Neural cell (in vitro differentiated cells): ENCODE data around the gene SPINK9. TPM values are rescaled to one million over a fixed set of nuclear protein-coding genes. Genes with fewer than 3 reads are reported as not detected.

Experiments used
- H2AFZ ChIP-seq: fragments of 200-600, 300-800 bp; sonication (generic), shearing (Covaris generic); 2 replicates; pipeline ENCODE4 v1.6.0; 2014; ENCODE audit warnings: low read depth, mild to moderate bottlenecking, antibody characterized with exemption, low read length, moderate library complexity
- H3F3A ChIP-seq: fragments of 200-600 bp; shearing (Covaris generic); 2 replicates; pipeline ENCODE4 v1.6.1; 2016; ENCODE audit warnings: mild to moderate bottlenecking, moderate library complexity, mixed read lengths, antibody characterized with exemption, low read length; ENCODE audit not compliant: insufficient read depth, poor library complexity, severe bottlenecking
- H3K27ac ChIP-seq: fragments of 200-600, 300-800 bp; sonication (generic), shearing (Covaris generic); 2 replicates; pipeline ENCODE4 v1.5.1; 2014; ENCODE audit warnings: mild to moderate bottlenecking, low read length, moderate library complexity
- H3K27me3 ChIP-seq: fragments of 300-800, 200-600 bp; sonication (generic), shearing (Covaris generic); 2 replicates; pipeline ENCODE4 v1.6.0; 2014; ENCODE audit warnings: mild to moderate bottlenecking, low read depth, low read length, moderate library complexity; ENCODE audit not compliant: insufficient read depth
- H3K36me3 ChIP-seq: fragments of 300-800, 200-600 bp; sonication (generic), shearing (Covaris generic); 2 replicates; pipeline ENCODE4 v1.5.1; 2014; ENCODE audit warnings: mild to moderate bottlenecking, antibody characterized with exemption, low read length, moderate library complexity; ENCODE audit not compliant: insufficient read depth
- H3K4me2 ChIP-seq: fragments of 300-800, 200-600 bp; sonication (generic), shearing (Covaris generic); 2 replicates; pipeline ENCODE4 v1.6.0; 2014; ENCODE audit warnings: mild to moderate bottlenecking, low read length
- H3K4me3 ChIP-seq: fragments of 300-800, 200-600 bp; sonication (generic), shearing (Covaris generic); 2 replicates; pipeline ENCODE4 v1.5.1; 2014; ENCODE audit warnings: mild to moderate bottlenecking, low read length, moderate library complexity
- H3K79me2 ChIP-seq: fragments of 200-600 bp; shearing (Covaris generic); replicated peaks from 2 replicates; pipeline ENCODE4 v1.6.0; 2014; ENCODE audit warnings: mild to moderate bottlenecking, low read length, moderate library complexity; ENCODE audit not compliant: insufficient read depth
- H3K9ac ChIP-seq: fragments of 300-800, 200-600 bp; sonication (generic), shearing (Covaris generic); 2 replicates; pipeline ENCODE4 v1.6.1; 2016; ENCODE audit warnings: mild to moderate bottlenecking, low read length, mixed read lengths
- H3K9me2 ChIP-seq: fragments of 200-600 bp; shearing (Covaris generic); 2 replicates; pipeline ENCODE4 v1.6.1; 2016; ENCODE audit warnings: mild to moderate bottlenecking, low read length, mixed read lengths; ENCODE audit not compliant: insufficient read depth
- H3K9me3 ChIP-seq: fragments of 200-600, 300-800 bp; sonication (generic), shearing (Covaris generic); 2 replicates; pipeline ENCODE4 v1.6.1; 2016; ENCODE audit warnings: mild to moderate bottlenecking, mixed run types, low read length, moderate library complexity, mixed read lengths
- H4K20me1 ChIP-seq: fragments of 200-600 bp; shearing (Covaris generic); 2 replicates; pipeline ENCODE4 v1.6.1; 2016; ENCODE audit warnings: mild to moderate bottlenecking, mixed run types; ENCODE audit not compliant: insufficient read depth
- CTCF ChIP-seq: fragments of 450-650 bp; IDR thresholded peaks from 2 replicates; pipeline ENCODE4 v1.5.1; 2014; ENCODE audit warnings: antibody characterized with exemption, mild to moderate bottlenecking, moderate library complexity; ENCODE audit not compliant: poor library complexity, severe bottlenecking
- EP300 ChIP-seq: fragments of 450-650 bp; conservative IDR thresholded peaks from 2 replicates; pipeline ENCODE4 v1.6.1; 2014; ENCODE audit warnings: antibody characterized with exemption, mild to moderate bottlenecking, moderate library complexity; ENCODE audit not compliant: poor library complexity, severe bottlenecking
- EZH2 ChIP-seq: fragments of 200-600, 300-800 bp; shearing (Covaris generic), sonication (generic); IDR thresholded peaks from 2 replicates; pipeline ENCODE4 v1.6.1; 2014; ENCODE audit warnings: antibody characterized with exemption, low read length, borderline replicate concordance, mild to moderate bottlenecking; ENCODE audit not compliant: insufficient read depth, poor library complexity, severe bottlenecking
- MXI1 ChIP-seq: fragments of 450-650 bp; conservative IDR thresholded peaks from 2 replicates; pipeline ENCODE4 v1.6.1; 2014; ENCODE audit warnings: antibody characterized with exemption, mild to moderate bottlenecking; ENCODE audit not compliant: poor library complexity, severe bottlenecking
- POLR2AphosphoS5 ChIP-seq: IDR thresholded peaks from 2 replicates; pipeline ENCODE4 v1.6.1; 2012
- RAD21 ChIP-seq: fragments of 450-650 bp; conservative IDR thresholded peaks from 2 replicates; pipeline ENCODE4 v1.6.1; 2014; ENCODE audit warnings: antibody characterized with exemption, mild to moderate bottlenecking, moderate library complexity
- REST ChIP-seq: IDR thresholded peaks from 2 replicates; pipeline ENCODE4 v1.6.1; 2012; ENCODE audit warnings: borderline replicate concordance
- SMC3 ChIP-seq: fragments of 450-650 bp; conservative IDR thresholded peaks from 2 replicates; pipeline ENCODE4 v1.6.1; 2014; ENCODE audit warnings: antibody characterized with exemption, mild to moderate bottlenecking, moderate library complexity; ENCODE audit not compliant: poor library complexity
- TAF1 ChIP-seq: IDR thresholded peaks from 2 replicates; pipeline ENCODE4 v1.6.1; 2012; ENCODE audit warnings: low read depth
- polyA plus RNA-seq: library from polyadenylated mRNA; depleted of rRNA; stranded (reverse); fragments of >200 nt; gene quantifications from 2 replicates; pipeline ENCODE4 v1.2.3, GENCODE V29; 2014

The SPINK9 gene
- polyA plus RNA-seq, 1 donor from 2014 or later: not detected

GRCh38 chr5:148376198-148376597 is 40.8 kb downstream of the SPINK9 start:
- H3K79me2 ChIP-seq: no peaks in the 10 kb centered on the region
- no peaks in the 10 kb centered on the region for H4K20me1 ChIP-seq
- H3F3A ChIP-seq: no peaks in the 10 kb centered on the region
- no peaks in the 10 kb centered on the region for H3K9me2 ChIP-seq
- no peaks in the 10 kb centered on the region for H3K27me3 ChIP-seq
- H3K9ac ChIP-seq: no peak overlapping the region
- no peaks in the 10 kb centered on the region for H3K36me3 ChIP-seq
- H3K4me3 ChIP-seq: no peak overlapping the region
- H3K9me3 ChIP-seq: no peaks in the 10 kb centered on the region
- H2AFZ ChIP-seq: no peak overlapping the region
- no peak overlapping the region for H3K4me2 ChIP-seq
- no peak overlapping the region for H3K27ac ChIP-seq
- TF ChIP-seq TAF1 (no peak), POLR2AphosphoS5 (no peak), CTCF (no peak)

DNA sequence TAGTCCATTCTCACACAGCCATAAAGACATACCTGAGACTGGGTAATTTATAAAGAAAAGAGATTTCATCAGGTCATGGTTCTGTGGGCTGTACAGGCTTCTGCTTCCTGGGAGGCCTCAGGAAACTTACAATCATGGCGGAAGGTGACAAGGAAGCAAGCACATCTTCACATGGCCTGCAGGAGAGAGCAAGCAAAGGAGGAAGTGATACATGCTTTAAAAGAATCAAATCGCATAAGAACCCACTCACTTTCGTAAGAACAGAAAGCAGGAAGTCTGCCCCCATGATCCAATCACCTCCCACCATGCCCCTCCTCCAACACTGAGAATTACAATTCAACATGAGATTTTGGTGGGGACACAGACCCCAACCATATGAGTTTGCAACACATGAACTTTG is 43.3 kb downstream of the SPINK9 start:
- H3K79me2 ChIP-seq: no peaks in the 10 kb centered on the region
- no peaks in the 10 kb centered on the region for H3F3A ChIP-seq
- H3K9me2 ChIP-seq: no peaks in the 10 kb centered on the region
- no peak overlapping the region for H3K4me3 ChIP-seq
- no peak overlapping the region for H3K9ac ChIP-seq
- no peak overlapping the region for H3K4me2 ChIP-seq
- no peak for TF ChIP-seq CTCF
- no peak for TF ChIP-seq TAF1
- TF ChIP-seq POLR2AphosphoS5: no peak
- TF ChIP-seq RAD21: no peak
- TF ChIP-seq SMC3: no peak
- TF ChIP-seq EP300: no peak
- TF ChIP-seq MXI1: no peak
- TF ChIP-seq EZH2: no peak
- no peaks in the 10 kb centered on the region for H3K27me3 ChIP-seq
- no peak overlapping the region for H3K27ac ChIP-seq
- no peaks in the 10 kb centered on the region for H3K36me3 ChIP-seq
- H4K20me1 ChIP-seq: no peaks in the 10 kb centered on the region
- no peaks in the 10 kb centered on the region for H3K9me3 ChIP-seq
- H2AFZ ChIP-seq: no peak overlapping the region

DNA sequence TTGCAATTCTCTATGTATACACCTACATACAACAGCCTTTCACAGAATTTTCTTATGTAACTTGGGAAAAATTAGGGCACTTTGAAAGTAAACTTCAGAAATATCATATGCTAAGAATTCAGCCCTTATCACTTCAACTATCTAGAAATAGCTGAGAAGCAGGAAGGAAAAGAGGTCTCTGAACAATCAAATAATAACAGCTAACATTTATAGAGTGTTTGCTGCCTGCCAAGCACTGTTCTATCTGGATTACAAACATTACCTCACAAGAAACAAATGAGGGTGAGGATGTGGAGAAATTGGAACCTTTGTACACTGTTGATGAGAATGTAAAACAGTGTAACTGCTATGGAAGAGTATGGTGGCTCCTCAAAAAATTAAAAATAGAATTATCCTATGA is 44.0 kb downstream of the SPINK9 start:
- Histone ChIP-seq H3K27me3 (no peaks in the 10 kb centered on the region), H3K27ac (no peak overlapping the region), H3F3A (no peaks in the 10 kb centered on the region), H3K9ac (no peak overlapping the region), H3K79me2 (peaks cover 5% of the 10 kb centered on the region), H3K4me2 (no peak overlapping the region), H3K4me3 (no peak overlapping the region), H3K36me3 (no peaks in the 10 kb centered on the region), H2AFZ (no peak overlapping the region), H3K9me3 (no peaks in the 10 kb centered on the region), H4K20me1 (no peaks in the 10 kb centered on the region), H3K9me2 (no peaks in the 10 kb centered on the region)
- TF ChIP-seq CTCF (no peak), EZH2 (no peak), RAD21 (no peak), REST (no peak), POLR2AphosphoS5 (no peak)
